HAP-1 (cell line): Measurements from ENCODE around the gene SCGB1D1.
A peak's percentile ranks its signal among the peaks of the same experiment; 100 is the strongest.
"Not testable (repeated sequence)": the region's sequence is repeated elsewhere in the genome, so short reads cannot be mapped to it uniquely, and the experiment has no call there.

ENCODE experiments used
- DNase-seq, 2 experiments: peaks; one replicate each; pipeline ENCODE4 v3.0.0-alpha.2; 2016 to 2020; ENCODE audit warnings: low spot score in 2 of 2
- H3K27me3 ChIP-seq: fragments of 250-450 bp; sonication (Bioruptor Pico); 2 replicates; pipeline ENCODE4 v1.5.1; 2020; ENCODE audit warnings: low read depth, mild to moderate bottlenecking, moderate library complexity
- H3K36me3 ChIP-seq: fragments of 250-450 bp; sonication (Bioruptor Pico); replicated peaks from 2 replicates; pipeline ENCODE4 v1.5.1; 2020; ENCODE audit warnings: mild to moderate bottlenecking
- H3K4me1 ChIP-seq: fragments of 250-450 bp; sonication (Bioruptor Pico); 2 replicates; pipeline ENCODE4 v1.5.1; 2020; ENCODE audit warnings: mild to moderate bottlenecking
- H3K4me3 ChIP-seq: fragments of 250-450 bp; sonication (Bioruptor Pico); 2 replicates; pipeline ENCODE4 v1.5.1; 2020; ENCODE audit warnings: mild to moderate bottlenecking, moderate library complexity
- H3K9me3 ChIP-seq: fragments of 250-450 bp; sonication (Bioruptor Pico); 2 replicates; pipeline ENCODE4 v1.5.1; 2020; ENCODE audit warnings: mild to moderate bottlenecking, moderate library complexity
- in situ Hi-C: fragments of 300-500 bp; cut with MboI; formaldehyde crosslinking; loops from 3 replicates; pipeline ENCODE4 v1.14.3; 2020; ENCODE audit warnings: low sequenced_read_pairs, inconsistent platforms, mixed read lengths

SCGB1D1 gene

GRCh38 chr11:62181097-62181496 is 8.9 kb upstream of the SCGB1D1 start:
- no peaks in the 10 kb centered on the region for H3K9me3 ChIP-seq
- no peak for DNase-seq
- no peaks in the 10 kb centered on the region for H3K36me3 ChIP-seq
- H3K27me3 ChIP-seq = peaks cover 7% of the 10 kb centered on the region; the same call in 1 of the 2 replicates
- in situ Hi-C loops = no loop called here
- no peak overlapping the region for H3K4me3 ChIP-seq
- no peaks in the 10 kb centered on the region for H3K4me1 ChIP-seq

GRCh38 chr11:62182147-62182891 is 7.7 kb upstream of the SCGB1D1 start:
- Histone ChIP-seq H3K4me3 (no peak overlapping the region), H3K36me3 (no peaks in the 10 kb centered on the region), H3K9me3 (no peaks in the 10 kb centered on the region), H3K4me1 (no peaks in the 10 kb centered on the region), H3K27me3 (peaks cover 7% of the 10 kb centered on the region; the same call in 1 of the 2 replicates)
- DNase-seq = no peak
- in situ Hi-C loops = no loop called here

DNA sequence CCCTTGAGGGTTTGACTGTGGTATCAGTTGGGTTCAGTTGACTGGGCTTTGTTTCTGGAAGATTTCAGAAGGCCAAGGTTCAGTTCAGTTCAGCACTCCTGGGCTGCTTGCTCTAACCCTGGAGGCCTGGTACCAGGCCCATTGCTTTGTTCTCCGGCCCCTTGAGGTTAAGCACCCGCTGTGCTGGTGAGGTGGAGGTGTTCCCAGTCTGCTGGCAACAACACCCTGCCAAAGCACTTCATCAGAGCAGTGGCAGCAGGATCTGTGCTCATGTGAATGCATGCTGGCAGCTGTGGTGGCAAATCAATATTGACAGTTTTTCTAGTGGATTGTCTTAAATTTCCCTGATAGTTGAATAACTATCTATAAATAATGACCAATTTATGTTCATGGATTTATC is 3.8 kb upstream of the SCGB1D1 start:
- DNase-seq = no peak

GRCh38 chr11:62193952-62194351 is 3.9 kb downstream of the SCGB1D1 start:
- H3K4me3 ChIP-seq = no peak overlapping the region
- no peaks in the 10 kb centered on the region for H3K27me3 ChIP-seq
- H3K4me1 ChIP-seq = peaks cover 10% of the 10 kb centered on the region
- peak in 1 of 2 experiments; percentile 58 for DNase-seq
- in situ Hi-C loops = no loop called here
- no peaks in the 10 kb centered on the region for H3K9me3 ChIP-seq
- H3K36me3 ChIP-seq = no peaks in the 10 kb centered on the region

More for the DNA sequence above, 3.8 kb upstream of the SCGB1D1 start:
- no peaks in the 10 kb centered on the region for H3K9me3 ChIP-seq
- H3K36me3 ChIP-seq = no peaks in the 10 kb centered on the region
- in situ Hi-C loops = no loop called here
- H3K27me3 ChIP-seq = no peaks in the 10 kb centered on the region
- no peaks in the 10 kb centered on the region for H3K4me1 ChIP-seq
- no peak overlapping the region for H3K4me3 ChIP-seq

- H3K9me3 ChIP-seq, H3K4me1 ChIP-seq, H3K27me3 ChIP-seq, H3K36me3 ChIP-seq, H3K4me3 ChIP-seq, in situ Hi-C loops: not testable (repeated sequence)
- peak in 1 of 2 experiments; percentile 69 for DNase-seq
Measured at GRCh38 chr11:62195010-62195409, 5.0 kb downstream of the SCGB1D1 start.

- Histone ChIP-seq H3K4me3 (no peak overlapping the region), H3K27me3 (no peaks in the 10 kb centered on the region), H3K9me3 (no peaks in the 10 kb centered on the region), H3K36me3 (no peaks in the 10 kb centered on the region), H3K4me1 (peaks cover 10% of the 10 kb centered on the region)
- in situ Hi-C loops = no loop called here
- DNase-seq = no peak
Measured at GRCh38 chr11:62195945-62196344, 5.9 kb downstream of the SCGB1D1 start.

DNA sequence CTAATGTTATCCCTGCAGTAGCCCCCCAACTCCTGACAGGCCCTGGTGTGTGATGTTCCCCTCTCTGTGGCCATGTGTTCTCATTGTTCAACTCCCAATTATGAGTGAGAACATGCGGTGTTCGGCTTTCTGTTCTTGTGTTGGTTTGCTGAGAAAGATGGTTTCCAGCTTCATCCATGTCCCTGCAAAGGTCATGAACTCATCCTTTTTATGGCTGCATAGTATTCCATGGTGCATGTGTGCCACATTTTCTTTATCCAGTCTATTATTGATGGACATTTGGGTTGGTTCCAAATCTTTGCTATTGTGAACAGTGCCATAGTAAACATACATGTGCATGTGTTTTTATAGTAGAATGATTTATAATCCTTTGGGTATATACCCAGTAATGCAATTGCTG is 7.4 kb downstream of the SCGB1D1 start:
- H3K4me1 ChIP-seq, in situ Hi-C loops, H3K36me3 ChIP-seq, H3K27me3 ChIP-seq, DNase-seq, H3K4me3 ChIP-seq, H3K9me3 ChIP-seq: not testable (repeated sequence)

- H3K9me3 ChIP-seq = no peaks in the 10 kb centered on the region
- no peaks in the 10 kb centered on the region for H3K4me1 ChIP-seq
- in situ Hi-C loops = no loop called here
- H3K4me3 ChIP-seq = no peak overlapping the region
- DNase-seq = no peak
- no peaks in the 10 kb centered on the region for H3K36me3 ChIP-seq
- H3K27me3 ChIP-seq = no peaks in the 10 kb centered on the region
Measured at GRCh38 chr11:62201376-62201775, 11.4 kb downstream of the SCGB1D1 start.

GRCh38 chr11:62202910-62203309 is 12.9 kb downstream of the SCGB1D1 start:
- Histone ChIP-seq H3K4me3 (no peak overlapping the region), H3K36me3 (no peaks in the 10 kb centered on the region), H3K27me3 (no peaks in the 10 kb centered on the region), H3K4me1 (no peaks in the 10 kb centered on the region), H3K9me3 (no peaks in the 10 kb centered on the region)
- DNase-seq = no peak
- in situ Hi-C loops = no loop called here

- in situ Hi-C loops = no loop called here
- H3K27me3 ChIP-seq = no peaks in the 10 kb centered on the region
- DNase-seq = no peak
Measured at GRCh38 chr11:62204430-62204829, 14.4 kb downstream of the SCGB1D1 start.

GRCh38 chr11:62205441-62205840 is 15.4 kb downstream of the SCGB1D1 start:
- Histone ChIP-seq H3K4me3 (no peak overlapping the region), H3K36me3 (no peaks in the 10 kb centered on the region), H3K4me1 (no peaks in the 10 kb centered on the region), H3K27me3 (no peaks in the 10 kb centered on the region), H3K9me3 (no peaks in the 10 kb centered on the region)
- in situ Hi-C loops = no loop called here
- no peak for DNase-seq

More at GRCh38 chr11:62204430-62204829, 14.4 kb downstream of the SCGB1D1 start:
- Histone ChIP-seq H3K4me1 (no peaks in the 10 kb centered on the region), H3K9me3 (no peaks in the 10 kb centered on the region), H3K36me3 (no peaks in the 10 kb centered on the region), H3K4me3 (no peak overlapping the region)

- H3K36me3 ChIP-seq, H3K27me3 ChIP-seq, in situ Hi-C loops, H3K9me3 ChIP-seq, DNase-seq, H3K4me3 ChIP-seq, H3K4me1 ChIP-seq: not testable (repeated sequence)
Measured at GRCh38 chr11:62206276-62207066, 16.5 kb downstream of the SCGB1D1 start.

DNA sequence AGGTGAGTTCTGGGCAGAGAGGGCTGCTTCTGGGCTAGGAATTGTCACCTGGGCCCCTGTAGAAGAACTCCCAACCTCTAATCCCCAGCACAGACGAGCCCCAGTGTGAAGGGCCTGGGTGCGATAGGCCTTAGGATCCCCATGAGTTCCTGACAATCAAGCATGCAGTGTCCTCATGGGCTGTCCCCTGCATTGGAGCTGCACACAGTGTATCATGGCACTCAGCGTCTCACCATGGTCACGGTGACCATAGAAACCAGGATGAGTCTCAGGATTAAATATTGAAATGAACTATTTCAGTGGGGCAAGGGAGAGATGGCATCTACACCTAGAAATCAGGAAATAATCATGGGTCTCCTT is 18.7 kb downstream of the SCGB1D1 start:
- Histone ChIP-seq H3K27me3 (no peaks in the 10 kb centered on the region), H3K9me3 (no peaks in the 10 kb centered on the region), H3K4me1 (peaks cover 2% of the 10 kb centered on the region; the same call in 1 of the 2 replicates), H3K4me3 (no peak overlapping the region), H3K36me3 (no peaks in the 10 kb centered on the region)
- DNase-seq = no peak
- in situ Hi-C loops = no loop called here

DNA sequence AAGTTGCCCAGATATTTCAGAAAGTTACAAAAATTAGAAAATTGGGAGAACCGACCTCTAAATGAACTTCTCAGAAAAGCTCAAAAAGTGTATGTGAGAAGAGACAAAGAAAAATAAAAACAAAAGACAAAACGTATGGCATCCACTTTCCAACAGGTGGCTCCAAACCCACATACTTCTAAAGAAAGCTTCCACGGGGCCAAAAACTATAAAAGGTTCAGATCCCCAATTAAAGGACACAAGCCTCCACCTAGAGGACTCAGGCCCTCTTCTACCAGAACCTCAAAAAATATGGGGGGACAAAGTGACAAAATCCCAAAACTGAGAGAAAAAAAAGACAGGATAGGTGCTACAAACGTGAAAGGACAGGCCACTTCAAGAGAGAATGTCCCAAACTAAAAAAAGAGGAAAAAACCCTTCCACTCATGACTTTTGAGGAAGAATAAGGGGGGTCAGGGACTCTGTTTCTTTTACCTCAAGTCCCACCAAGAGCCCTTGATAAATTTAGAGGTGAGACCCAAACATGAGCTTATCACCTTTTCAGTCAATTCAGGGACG is 27.3 kb downstream of the SCGB1D1 start:
- peak in 1 of 2 experiments; percentile 34 for DNase-seq

More for the DNA sequence above, 27.3 kb downstream of the SCGB1D1 start:
- Histone ChIP-seq H3K4me1 (peaks cover 2% of the 10 kb centered on the region; the same call in 1 of the 2 replicates), H3K4me3 (no peak overlapping the region), H3K27me3 (no peaks in the 10 kb centered on the region), H3K9me3 (no peaks in the 10 kb centered on the region; the same call in 1 of the 2 replicates), H3K36me3 (no peaks in the 10 kb centered on the region)
- in situ Hi-C loops = no loop called here
